ENCODE results near the gene TCF4.

Gene TCF4

GRCh38 chr18:55566456-55566935 lies 21.5 kb downstream of the TCF4 start:
- Histone ChIP-seq H3K36me3 (ENCODE audit: insufficient read depth, low read length) (peaks cover 35% of the 10 kb centered on the region), H3K9me3 (ENCODE audit: insufficient read depth, low read depth, low read length) (peaks cover 9% of the 10 kb centered on the region; the same call in 1 of the 2 replicates), H3K9ac (ENCODE audit: low read depth, low read length) (no peak overlapping the region), H3K27ac (ENCODE audit: low read depth, low read length) (no peak overlapping the region), H3K27me3 (ENCODE audit: insufficient read depth, low read length) (no peaks in the 10 kb centered on the region), H3K4me1 (ENCODE audit: insufficient read depth, low read length) (no peaks in the 10 kb centered on the region), H3K4me3 (ENCODE audit: low read length) (no peak overlapping the region)
- WGBS = 97% methylated on average over 2 of the region's 2 CpGs

GRCh38 chr18:55559739-55560138 lies 28.3 kb downstream of the TCF4 start:
- Histone ChIP-seq H3K27ac (ENCODE audit: low read depth, low read length) (no peak overlapping the region), H3K36me3 (ENCODE audit: insufficient read depth, low read length) (peaks cover 18% of the 10 kb centered on the region), H3K9ac (ENCODE audit: low read depth, low read length) (no peak overlapping the region), H3K4me3 (ENCODE audit: low read length) (no peak overlapping the region), H3K4me1 (ENCODE audit: insufficient read depth, low read length) (0 out of 2 replicates have a peak, but pooled peaks cover 3% of the 10 kb centered on the region), H3K27me3 (ENCODE audit: insufficient read depth, low read length) (no peaks in the 10 kb centered on the region), H3K9me3 (ENCODE audit: insufficient read depth, low read depth, low read length) (no peaks in the 10 kb centered on the region)
- WGBS = 100% methylated on average over 1 of the region's 2 CpGs

- 100% methylated on average over 1 of the region's 1 CpG for WGBS
- Histone ChIP-seq H3K27ac (ENCODE audit: low read depth, low read length) (no peak overlapping the region), H3K9ac (ENCODE audit: low read depth, low read length) (no peak overlapping the region), H3K27me3 (ENCODE audit: insufficient read depth, low read length) (no peaks in the 10 kb centered on the region), H3K4me3 (ENCODE audit: low read length) (no peak overlapping the region), H3K36me3 (ENCODE audit: insufficient read depth, low read length) (peaks cover 23% of the 10 kb centered on the region), H3K4me1 (ENCODE audit: insufficient read depth, low read length) (0 out of 2 replicates have a peak, but pooled peaks cover 18% of the 10 kb centered on the region), H3K9me3 (ENCODE audit: insufficient read depth, low read depth, low read length) (no peaks in the 10 kb centered on the region)
These were observed 30.8 kb downstream of the TCF4 start for GRCh38 chr18:55557211-55557610.

- Histone ChIP-seq H3K27ac (ENCODE audit: low read depth, low read length) (no peak overlapping the region), H3K4me1 (ENCODE audit: insufficient read depth, low read length) (0 out of 2 replicates have a peak, but pooled peaks cover 18% of the 10 kb centered on the region), H3K36me3 (ENCODE audit: insufficient read depth, low read length) (peaks cover 26% of the 10 kb centered on the region), H3K27me3 (ENCODE audit: insufficient read depth, low read length) (no peaks in the 10 kb centered on the region), H3K9ac (ENCODE audit: low read depth, low read length) (no peak overlapping the region), H3K4me3 (ENCODE audit: low read length) (no peak overlapping the region), H3K9me3 (ENCODE audit: insufficient read depth, low read depth, low read length) (no peaks in the 10 kb centered on the region)
- WGBS = 83% methylated on average over 2 of the region's 4 CpGs
These were observed 32.5 kb downstream of the TCF4 start for GRCh38 chr18:55555395-55556027.

- Histone ChIP-seq H3K4me1 (ENCODE audit: insufficient read depth, low read length) (peaks cover 39% of the 10 kb centered on the region), H3K27ac (ENCODE audit: low read depth, low read length) (no peak overlapping the region), H3K4me3 (ENCODE audit: low read length) (no peak overlapping the region), H3K9ac (ENCODE audit: low read depth, low read length) (no peak overlapping the region), H3K27me3 (ENCODE audit: insufficient read depth, low read length) (no peaks in the 10 kb centered on the region), H3K9me3 (ENCODE audit: insufficient read depth, low read depth, low read length) (no peaks in the 10 kb centered on the region), H3K36me3 (ENCODE audit: insufficient read depth, low read length) (peaks cover 24% of the 10 kb centered on the region)
- 94% methylated on average over 11 of the region's 11 CpGs for WGBS
These were observed 35.3 kb downstream of the TCF4 start for GRCh38 chr18:55552526-55553189.

GRCh38 chr18:55551227-55551626 lies 36.8 kb downstream of the TCF4 start:
- Histone ChIP-seq H3K27ac (ENCODE audit: low read depth, low read length) (no peak overlapping the region), H3K9me3 (ENCODE audit: insufficient read depth, low read depth, low read length) (no peaks in the 10 kb centered on the region), H3K4me3 (ENCODE audit: low read length) (no peak overlapping the region), H3K36me3 (ENCODE audit: insufficient read depth, low read length) (peaks cover 17% of the 10 kb centered on the region), H3K4me1 (ENCODE audit: insufficient read depth, low read length) (peaks cover 52% of the 10 kb centered on the region), H3K9ac (ENCODE audit: low read depth, low read length) (no peak overlapping the region), H3K27me3 (ENCODE audit: insufficient read depth, low read length) (no peaks in the 10 kb centered on the region)
- 93% methylated on average over 8 of the region's 8 CpGs for WGBS

GRCh38 chr18:55550471-55550870 lies 37.5 kb downstream of the TCF4 start:
- H3K4me1 ChIP-seq (ENCODE audit: insufficient read depth, low read length) = peaks cover 49% of the 10 kb centered on the region

GRCh38 chr18:55549474-55550104 lies 38.4 kb downstream of the TCF4 start:
- Histone ChIP-seq H3K9me3 (ENCODE audit: insufficient read depth, low read depth, low read length) (no peaks in the 10 kb centered on the region), H3K9ac (ENCODE audit: low read depth, low read length) (no peak overlapping the region), H3K36me3 (ENCODE audit: insufficient read depth, low read length) (peaks cover 22% of the 10 kb centered on the region), H3K27ac (ENCODE audit: low read depth, low read length) (no peak overlapping the region), H3K27me3 (ENCODE audit: insufficient read depth, low read length) (no peaks in the 10 kb centered on the region), H3K4me1 (ENCODE audit: insufficient read depth, low read length) (peaks cover 55% of the 10 kb centered on the region), H3K4me3 (ENCODE audit: low read length) (no peak overlapping the region)
- 89% methylated on average over 5 of the region's 5 CpGs for WGBS

More at GRCh38 chr18:55550471-55550870, 37.5 kb downstream of the TCF4 start:
- 93% methylated on average over 5 of the region's 8 CpGs for whole genome bisulfite sequencing
- no peaks in the 10 kb centered on the region for H3K9me3 ChIP-seq (ENCODE audit: insufficient read depth, low read depth, low read length)
- peaks cover 22% of the 10 kb centered on the region for H3K36me3 ChIP-seq (ENCODE audit: insufficient read depth, low read length)
- no peaks in the 10 kb centered on the region for H3K27me3 ChIP-seq (ENCODE audit: insufficient read depth, low read length)
- no peak overlapping the region for H3K9ac ChIP-seq (ENCODE audit: low read depth, low read length)
- H3K4me3 ChIP-seq (ENCODE audit: low read length) = no peak overlapping the region
- no peak overlapping the region for H3K27ac ChIP-seq (ENCODE audit: low read depth, low read length)

GRCh38 chr18:55547705-55548056 lies 40.3 kb downstream of the TCF4 start:
- no peak overlapping the region for H3K4me3 ChIP-seq (ENCODE audit: low read length)
- 0 out of 2 replicates have a peak overlapping the region, but pooled peaks have one; percentile 3 for H3K27ac ChIP-seq (ENCODE audit: low read depth, low read length)
- H3K9ac ChIP-seq (ENCODE audit: low read depth, low read length) = no peak overlapping the region
- no peaks in the 10 kb centered on the region for H3K9me3 ChIP-seq (ENCODE audit: insufficient read depth, low read depth, low read length)
- H3K4me1 ChIP-seq (ENCODE audit: insufficient read depth, low read length) = peaks cover 59% of the 10 kb centered on the region
- WGBS = 83% methylated on average over 5 of the region's 5 CpGs
- H3K27me3 ChIP-seq (ENCODE audit: insufficient read depth, low read length) = no peaks in the 10 kb centered on the region
- peaks cover 12% of the 10 kb centered on the region for H3K36me3 ChIP-seq (ENCODE audit: insufficient read depth, low read length)

- Histone ChIP-seq H3K4me3 (ENCODE audit: low read length) (no peak overlapping the region), H3K4me1 (ENCODE audit: insufficient read depth, low read length) (peaks cover 56% of the 10 kb centered on the region), H3K9ac (ENCODE audit: low read depth, low read length) (no peak overlapping the region), H3K27ac (ENCODE audit: low read depth, low read length) (peak overlapping the region; percentile 3; the same call in 1 of the 2 replicates), H3K9me3 (ENCODE audit: insufficient read depth, low read depth, low read length) (no peaks in the 10 kb centered on the region), H3K27me3 (ENCODE audit: insufficient read depth, low read length) (no peaks in the 10 kb centered on the region), H3K36me3 (ENCODE audit: insufficient read depth, low read length) (peaks cover 8% of the 10 kb centered on the region)
- 53% methylated on average over 5 of the region's 5 CpGs for WGBS
These were observed 40.9 kb downstream of the TCF4 start for GRCh38 chr18:55546851-55547704.

Data from HUES64 (cell line).